Omental fat pad (tissue), 4 donors: ENCODE results near the gene STAT4. TPM values are rescaled to one million over a fixed set of nuclear protein-coding genes. Genes with fewer than 3 reads are reported as not detected.

Experiments
- ATAC-seq: fragments of 150-250 bp; one replicate; pipeline ENCODE4 v1.9.1; 2016; ENCODE audit warnings: mild to moderate bottlenecking, moderate library complexity; ENCODE audit not compliant: low FRiP score
- DNase-seq: peaks from one replicate; pipeline ENCODE4 v3.0.0-alpha.2; 2019; ENCODE audit warnings: low spot score
- CTCF ChIP-seq, 3 donors: fragments of 450-650 bp; IDR thresholded peaks; one replicate each; pipeline ENCODE4 v1.5.1; 2016 to 2017; ENCODE audit warnings: antibody characterized with exemption in 3 of 3, mild to moderate bottlenecking in 3 of 3, moderate library complexity in 2 of 3
- total RNA-seq, 4 donors: library from RNA; depleted of rRNA; stranded (reverse); fragments of >200 nt; gene quantifications; one replicate each; pipeline ENCODE4 v1.1.0, GENCODE V29; 2016

The STAT4 gene
- total RNA-seq, 4 donors from 2014 or later, result 4.6 to 29.4 (median 10.5) TPM

GRCh38 chr2:191039616-191040015 lies 111.2 kb downstream of the STAT4 start:
- no peak for ATAC-seq
- no peak for TF ChIP-seq CTCF (IDR thresholded peaks at IDR 0.05)
- no peak for DNase-seq

DNA sequence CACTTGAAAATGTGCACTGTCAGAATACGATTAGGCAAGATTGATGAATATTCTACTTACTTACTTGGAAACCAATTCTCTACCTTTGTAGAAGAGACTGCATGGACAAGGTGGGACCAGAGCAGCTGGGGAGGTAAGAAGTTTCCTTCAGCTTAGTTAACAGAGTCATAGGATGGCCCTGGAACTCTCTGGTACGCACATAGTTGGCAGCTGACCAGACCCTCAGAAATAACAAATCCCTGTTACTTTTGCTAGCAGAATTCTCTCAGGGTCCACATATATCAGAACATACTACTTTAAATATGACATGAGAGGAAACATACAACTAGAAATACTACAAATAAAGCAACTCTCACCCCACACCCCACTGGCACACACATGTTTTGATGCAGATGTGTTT lies 112.1 kb downstream of the STAT4 start:
- ATAC-seq, result no peak
- TF ChIP-seq CTCF (IDR thresholded peaks at IDR 0.05), result no peak
- DNase-seq, result no peak

GRCh38 chr2:191038241-191038725 lies 112.5 kb downstream of the STAT4 start:
- no peak for TF ChIP-seq CTCF (IDR thresholded peaks at IDR 0.05)
- DNase-seq (no peak), ATAC-seq (no peak)

- no peak for TF ChIP-seq CTCF (IDR thresholded peaks at IDR 0.05)
- no peak for ATAC-seq
- DNase-seq, result no peak
These were observed 113.4 kb downstream of the STAT4 start for GRCh38 chr2:191037351-191037750.

- DNase-seq (no peak), ATAC-seq (no peak)
- TF ChIP-seq CTCF (IDR thresholded peaks at IDR 0.05), result no peak
These were observed 114.4 kb downstream of the STAT4 start for GRCh38 chr2:191036363-191036762.

- DNase-seq (no peak), ATAC-seq (no peak)
- no peak for TF ChIP-seq CTCF (IDR thresholded peaks at IDR 0.05)
These were observed 118.0 kb downstream of the STAT4 start for GRCh38 chr2:191032588-191033429.

DNA sequence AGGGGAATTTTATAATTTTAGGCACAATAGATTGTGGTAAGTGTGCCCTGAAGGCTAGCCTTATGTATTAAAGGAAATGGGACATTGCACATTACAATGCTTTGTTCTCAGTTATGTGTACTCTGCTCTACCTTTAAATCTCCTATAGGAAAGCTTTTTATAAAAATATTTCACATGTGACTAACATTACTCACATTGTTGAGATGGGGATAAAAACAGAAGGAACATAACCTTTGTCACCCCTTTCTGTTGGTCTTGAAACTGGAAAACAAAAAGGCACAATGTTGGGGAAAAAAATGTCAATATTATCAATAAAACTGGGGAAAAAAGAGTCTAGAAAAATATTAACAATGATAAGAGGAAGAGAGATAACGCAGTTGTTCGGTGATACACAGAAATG lies 119.5 kb downstream of the STAT4 start:
- TF ChIP-seq CTCF (IDR thresholded peaks at IDR 0.05), result no peak
- ATAC-seq, result no peak
- DNase-seq, result no peak
